B cell (primary cell): ENCODE measurements around the gene IRGC. TPM values are rescaled to one million over a fixed set of nuclear protein-coding genes. Genes with fewer than 3 reads are reported as not detected.

ENCODE experiments used
- ATAC-seq: fragments of 200-7000 bp; cut with Tn5 transposase; one replicate; pipeline ENCODE4 v1.10.0; 2021; ENCODE audit warnings: low read depth, mild to moderate bottlenecking, moderate number of reproducible peaks, moderate library complexity
- CTCF ChIA-PET: fragments of 350-600 bp; sonication (Branson Sonifier 250); formaldehyde crosslinking; loops from one replicate; lab custom pipeline; 2021; ENCODE audit warnings: antibody characterized with exemption, inconsistent platforms; lab: Charles Lee
- POLR2A ChIA-PET: fragments of 350-600 bp; sonication (Branson Sonifier 250); formaldehyde crosslinking; loops from one replicate; lab custom pipeline; 2021; ENCODE audit warnings: antibody characterized with exemption; lab: Charles Lee
- DNase-seq: peaks from one replicate; pipeline ENCODE4 v3.0.0; 2013
- H2AFZ ChIP-seq: 2 replicates; pipeline ENCODE4 v1.6.1; 2012; ENCODE audit warnings: mild to moderate bottlenecking, low read depth, low read length; ENCODE audit not compliant: insufficient read depth, poor library complexity, severe bottlenecking
- H3K27ac ChIP-seq, 2 donors: 1 replicate in 1 of 2; 2 replicates in 1 of 2; pipeline ENCODE4 v1.5.1; 2012 to 2013; ENCODE audit warnings: low read length in 2 of 2, mild to moderate bottlenecking in 2 of 2, moderate library complexity in 1 of 2
- H3K27me3 ChIP-seq, 4 experiments: fragments of 200-600 bp in 1 of 4; sonication (generic) in 1 of 4; replicated peaks in 1 of 4; 1 replicate in 2 of 4; 2 replicates in 2 of 4; pipeline versions ENCODE4 v1.6.1 to v1.7.0; 2013 to 2016; ENCODE audit warnings: low read length in 3 of 4, mild to moderate bottlenecking in 2 of 4, mixed read lengths in 1 of 4, moderate library complexity in 1 of 4; ENCODE audit not compliant: insufficient read depth in 4 of 4, control insufficient read depth in 3 of 4; ENCODE audit errors: control extremely low read depth in 1 of 4
- H3K36me3 ChIP-seq, 2 experiments: replicated peaks in 1 of 2; 1 replicate in 1 of 2; 2 replicates in 1 of 2; pipeline versions ENCODE4 v1.6.1 to v1.7.1; 2013; ENCODE audit warnings: low read length in 1 of 2; ENCODE audit not compliant: insufficient read depth in 2 of 2, control insufficient read depth in 1 of 2; ENCODE audit errors: control extremely low read depth in 1 of 2, extremely low read depth in 1 of 2
- H3K4me1 ChIP-seq, 2 donors: fragments of 200-600 bp in 1 of 2; sonication (generic) in 1 of 2; 1 replicate in 1 of 2; 2 replicates in 1 of 2; pipeline versions ENCODE4 v1.5.1 to v1.6.1; 2013 to 2017; ENCODE audit warnings: low read length in 2 of 2; ENCODE audit not compliant: control insufficient read depth in 2 of 2, insufficient read depth in 2 of 2
- H3K4me2 ChIP-seq: replicated peaks from 2 replicates; pipeline ENCODE3; 2012; ENCODE audit warnings: mild to moderate bottlenecking, low read depth, low read length; ENCODE audit not compliant: poor library complexity, severe bottlenecking
- H3K4me3 ChIP-seq, 5 experiments: fragments of 200-600 bp in 1 of 5; sonication (generic) in 1 of 5; 1 replicate in 3 of 5; 2 replicates in 2 of 5; pipeline versions ENCODE4 v1.5.1 to v1.7.0; 2011 to 2016; ENCODE audit warnings: low read length in 4 of 5, mild to moderate bottlenecking in 4 of 5, low read depth in 2 of 5, control low read depth in 1 of 5, moderate library complexity in 1 of 5; ENCODE audit not compliant: insufficient read depth in 1 of 5; ENCODE audit errors: control extremely low read depth in 1 of 5, extremely low read depth in 1 of 5
- H3K79me2 ChIP-seq: fragments of 200-600 bp; sonication (generic); one replicate; pipeline ENCODE4 v1.6.0; 2016; ENCODE audit warnings: low read length; ENCODE audit not compliant: control insufficient read depth, insufficient read depth
- H3K9ac ChIP-seq: fragments of 200-600 bp; sonication (generic); 2 replicates; pipeline ENCODE4 v1.6.1; 2017; ENCODE audit warnings: mild to moderate bottlenecking, low read length, moderate library complexity
- H3K9me3 ChIP-seq, 3 donors: one replicate each; pipeline versions ENCODE4 v1.6.1 to v1.7.1; 2013; ENCODE audit warnings: low read length in 2 of 3; ENCODE audit not compliant: control insufficient read depth in 2 of 3, insufficient read depth in 1 of 3; ENCODE audit errors: control extremely low read depth in 1 of 3
- H4K20me1 ChIP-seq: 2 replicates; pipeline ENCODE4 v1.6.0; 2012; ENCODE audit warnings: mild to moderate bottlenecking, low read length; ENCODE audit not compliant: insufficient read depth, control insufficient read depth, poor library complexity, severe bottlenecking
- H3K27ac Mint-ChIP-seq: one replicate; pipeline ENCODE4 v1.8.0; 2021; ENCODE audit warnings: mixed read lengths
- H3K27me3 Mint-ChIP-seq: one replicate; pipeline ENCODE4 v1.8.0; 2021; ENCODE audit warnings: mixed read lengths
- H3K4me1 Mint-ChIP-seq: one replicate; pipeline ENCODE4 v1.8.0; 2021; ENCODE audit warnings: mixed read lengths
- H3K4me3 Mint-ChIP-seq: one replicate; pipeline ENCODE4 v1.8.0; 2021; ENCODE audit warnings: mixed read lengths
- H3K9me3 Mint-ChIP-seq: one replicate; pipeline ENCODE4 v1.8.0; 2022; ENCODE audit warnings: mixed read lengths; ENCODE audit not compliant: insufficient read depth
- EZH2 ChIP-seq: IDR thresholded peaks from 2 replicates; pipeline ENCODE4 v1.6.1; 2012; ENCODE audit warnings: borderline replicate concordance, low read depth, mild to moderate bottlenecking, moderate library complexity, low read length; ENCODE audit not compliant: insufficient read depth, poor library complexity, severe bottlenecking
- WGBS: methylation state at CpG from one replicate; pipeline ENCODE4 v1.1.5; 2013; ENCODE audit warnings: missing lambda C conversion rate; ENCODE audit not compliant: insufficient coverage; 5-methylcytosine and 5-hydroxymethylcytosine counted together
- intact Hi-C: fragments of 100-400 bp; cut with micrococcal nuclease; formaldehyde crosslinking; loops from one replicate; pipeline ENCODE4 v1.10.0; 2022
- polyA plus RNA-seq: library from polyadenylated mRNA; depleted of rRNA; stranded (reverse); fragments of >200 nt; gene quantifications from 2 replicates; pipeline ENCODE4 v1.2.3, GENCODE V29; 2012
- total RNA-seq, 2 donors: library from RNA; stranded (reverse); fragments of 120-200 nt in 1 of 2; gene quantifications; 1 replicate in 1 of 2; 2 replicates in 1 of 2; pipeline versions ENCODE4 v1.2.3 to v1.2.4, GENCODE V29; 2013 to 2022
- TF ChIP-seq, protein P1 (sequence below): fragments of 200-600 bp; IDR thresholded peaks from one replicate; pipeline ENCODE4 v1.8.0; 2022; ENCODE audit warnings: antibody characterized with exemption, mild to moderate bottlenecking

IRGC gene
- total and polyA plus RNA-seq, 2 donors (not counting 1 experiment from before 2014, with no cell fraction given) = not detected

DNA sequence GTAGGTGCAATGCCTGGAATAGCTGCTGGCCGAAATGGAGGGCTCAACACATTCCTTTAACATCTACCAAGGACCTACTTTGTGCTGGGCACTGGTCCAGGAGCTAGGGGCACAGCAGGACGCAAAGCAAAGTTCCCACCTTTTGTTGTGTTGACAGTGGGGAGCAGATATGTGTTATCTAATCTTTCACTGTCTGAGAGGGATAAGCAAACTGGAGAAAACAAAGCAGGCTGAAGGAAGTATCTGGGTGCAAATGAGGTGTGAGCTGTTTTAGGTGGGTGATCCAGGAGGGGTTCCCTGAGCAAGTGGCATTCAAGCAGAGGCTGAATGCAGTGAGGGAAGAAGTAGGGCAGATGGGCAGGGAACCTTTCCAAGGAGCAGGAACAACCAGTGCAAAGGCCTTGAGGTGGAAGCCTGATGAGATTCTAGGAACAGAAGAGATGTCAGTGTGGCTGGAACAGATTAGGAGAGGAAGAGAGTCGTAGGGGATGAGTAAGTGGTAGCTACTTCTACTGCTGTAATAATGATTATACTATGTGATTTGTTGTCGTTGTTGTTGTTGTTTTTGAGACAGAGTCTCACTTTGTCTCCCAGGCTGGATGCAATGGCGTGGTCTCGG lies 43.7 kb upstream of the IRGC start:
- no peak overlapping the region for H3K27ac ChIP-seq
- WGBS = no CpG with 5 or more reads among the region's 6 CpGs
- H3K4me1 ChIP-seq = peaks cover 25 to 32% of the 10 kb centered on the region in 2 donors
- no peak for DNase-seq
- ChIA-PET POLR2A (no interaction called here), CTCF (interaction anchor here (1.4 kb wide), 1 partner anchor 73 kb away, joined by 4 read pairs; no protein-coding TSS in a partner anchor)
- Mint-ChIP-seq H3K9me3 (no peaks in the 10 kb centered on the region), H3K27me3 (peaks cover 14% of the 10 kb centered on the region), H3K4me1 (peaks cover 31% of the 10 kb centered on the region), H3K4me3 (no peak overlapping the region), H3K27ac (no peak overlapping the region)
- H3K79me2 ChIP-seq = no peaks in the 10 kb centered on the region
- TF ChIP-seq, protein P1, sequence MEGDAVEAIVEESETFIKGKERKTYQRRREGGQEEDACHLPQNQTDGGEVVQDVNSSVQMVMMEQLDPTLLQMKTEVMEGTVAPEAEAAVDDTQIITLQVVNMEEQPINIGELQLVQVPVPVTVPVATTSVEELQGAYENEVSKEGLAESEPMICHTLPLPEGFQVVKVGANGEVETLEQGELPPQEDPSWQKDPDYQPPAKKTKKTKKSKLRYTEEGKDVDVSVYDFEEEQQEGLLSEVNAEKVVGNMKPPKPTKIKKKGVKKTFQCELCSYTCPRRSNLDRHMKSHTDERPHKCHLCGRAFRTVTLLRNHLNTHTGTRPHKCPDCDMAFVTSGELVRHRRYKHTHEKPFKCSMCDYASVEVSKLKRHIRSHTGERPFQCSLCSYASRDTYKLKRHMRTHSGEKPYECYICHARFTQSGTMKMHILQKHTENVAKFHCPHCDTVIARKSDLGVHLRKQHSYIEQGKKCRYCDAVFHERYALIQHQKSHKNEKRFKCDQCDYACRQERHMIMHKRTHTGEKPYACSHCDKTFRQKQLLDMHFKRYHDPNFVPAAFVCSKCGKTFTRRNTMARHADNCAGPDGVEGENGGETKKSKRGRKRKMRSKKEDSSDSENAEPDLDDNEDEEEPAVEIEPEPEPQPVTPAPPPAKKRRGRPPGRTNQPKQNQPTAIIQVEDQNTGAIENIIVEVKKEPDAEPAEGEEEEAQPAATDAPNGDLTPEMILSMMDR = no peak
- TF ChIP-seq EZH2 = no peak
- no peak for ATAC-seq
- no peaks in the 10 kb centered on the region for H3K36me3 ChIP-seq
- H3K9me3 ChIP-seq = peaks cover 0 to 23% (median 0%) of the 10 kb centered on the region in 3 donors
- no peaks in the 10 kb centered on the region for H4K20me1 ChIP-seq
- H3K4me3 ChIP-seq = no peak overlapping the region
- intact Hi-C loops = no loop called here
- H2AFZ ChIP-seq = no peak overlapping the region
- no peak overlapping the region for H3K4me2 ChIP-seq
- H3K27me3 ChIP-seq = peaks cover 0 to 25% (median 7%) of the 10 kb centered on the region in 4 experiments
- no peak overlapping the region for H3K9ac ChIP-seq

DNA sequence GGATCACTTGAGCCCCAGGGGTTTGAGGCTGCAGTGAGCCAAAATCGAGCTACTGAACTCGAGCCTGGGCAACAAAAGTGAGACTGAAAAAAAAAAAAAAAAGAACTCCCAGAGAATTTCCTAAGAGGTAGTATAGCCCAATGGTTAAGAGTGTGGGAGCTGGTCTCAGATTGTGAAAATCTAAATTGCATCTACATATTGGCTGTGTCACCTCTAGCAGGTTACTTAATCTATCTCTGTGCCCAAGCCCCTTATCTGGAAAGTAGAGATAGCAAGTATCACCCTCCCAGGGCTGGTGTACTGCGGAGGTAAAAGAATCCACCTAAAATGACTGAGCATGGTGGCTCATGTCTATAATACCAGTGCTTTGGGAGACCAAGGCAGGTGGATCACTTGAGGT lies 42.2 kb upstream of the IRGC start:
- ChIA-PET POLR2A (no interaction called here), CTCF (interaction anchor here (1.4 kb wide), 1 partner anchor 72 kb away, joined by 4 read pairs; no protein-coding TSS in a partner anchor)
- no peak overlapping the region for H3K4me3 ChIP-seq

More for the DNA sequence above, 42.2 kb upstream of the IRGC start:
- Histone ChIP-seq H3K79me2 (no peaks in the 10 kb centered on the region), H3K9me3 (peaks cover 0 to 9% (median 0%) of the 10 kb centered on the region in 3 donors), H3K4me2 (no peak overlapping the region), H3K4me1 (peaks cover 16 to 18% of the 10 kb centered on the region in 2 donors), H3K27ac (no peak overlapping the region), H2AFZ (no peak overlapping the region), H4K20me1 (no peaks in the 10 kb centered on the region), H3K9ac (no peak overlapping the region), H3K36me3 (no peaks in the 10 kb centered on the region), H3K27me3 (peaks cover 0 to 12% (median 4%) of the 10 kb centered on the region in 4 experiments)
- Mint-ChIP-seq H3K4me3 (no peak overlapping the region), H3K4me1 (peaks cover 20% of the 10 kb centered on the region), H3K27ac (no peak overlapping the region), H3K9me3 (no peaks in the 10 kb centered on the region), H3K27me3 (peaks cover 3% of the 10 kb centered on the region)
- intact Hi-C loops = no loop called here
- no peak for ATAC-seq
- WGBS = 100% methylated on average over 2 of the region's 3 CpGs
- DNase-seq = no peak
- TF ChIP-seq EZH2 = no peak
- TF ChIP-seq, protein P1 = no peak
